Ovary (tissue), 3 donors: Measurements from ENCODE around the gene RNASEH2A.

ENCODE experiments used
- EP300 ChIP-seq: sonication (generic); formaldehyde crosslinking; IDR thresholded peaks from one replicate; pipeline ENCODE4 v1.6.1; 2017; ENCODE audit warnings: antibody characterized with exemption
- POLR2A ChIP-seq: fragments of 450-650 bp; IDR thresholded peaks from one replicate; pipeline ENCODE4 v1.6.1; 2017; ENCODE audit warnings: antibody characterized with exemption, mild to moderate bottlenecking, moderate library complexity
- TF ChIP-seq, protein P1 (sequence below), 3 donors: fragments of 450-650 bp in 2 of 3; fragments of 200-600 bp in 1 of 3; IDR thresholded peaks; one replicate each; pipeline versions ENCODE4 v1.5.1 to v1.8.0; 2016 to 2022; ENCODE audit warnings: antibody characterized with exemption in 3 of 3, mild to moderate bottlenecking in 1 of 3
- donor health status: DM: no; HTN: no; CAD: no.

- TF ChIP-seq, protein P1, sequence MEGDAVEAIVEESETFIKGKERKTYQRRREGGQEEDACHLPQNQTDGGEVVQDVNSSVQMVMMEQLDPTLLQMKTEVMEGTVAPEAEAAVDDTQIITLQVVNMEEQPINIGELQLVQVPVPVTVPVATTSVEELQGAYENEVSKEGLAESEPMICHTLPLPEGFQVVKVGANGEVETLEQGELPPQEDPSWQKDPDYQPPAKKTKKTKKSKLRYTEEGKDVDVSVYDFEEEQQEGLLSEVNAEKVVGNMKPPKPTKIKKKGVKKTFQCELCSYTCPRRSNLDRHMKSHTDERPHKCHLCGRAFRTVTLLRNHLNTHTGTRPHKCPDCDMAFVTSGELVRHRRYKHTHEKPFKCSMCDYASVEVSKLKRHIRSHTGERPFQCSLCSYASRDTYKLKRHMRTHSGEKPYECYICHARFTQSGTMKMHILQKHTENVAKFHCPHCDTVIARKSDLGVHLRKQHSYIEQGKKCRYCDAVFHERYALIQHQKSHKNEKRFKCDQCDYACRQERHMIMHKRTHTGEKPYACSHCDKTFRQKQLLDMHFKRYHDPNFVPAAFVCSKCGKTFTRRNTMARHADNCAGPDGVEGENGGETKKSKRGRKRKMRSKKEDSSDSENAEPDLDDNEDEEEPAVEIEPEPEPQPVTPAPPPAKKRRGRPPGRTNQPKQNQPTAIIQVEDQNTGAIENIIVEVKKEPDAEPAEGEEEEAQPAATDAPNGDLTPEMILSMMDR (IDR thresholded peaks at IDR 0.05) = no peak
- TF ChIP-seq POLR2A (no peak), EP300 (no peak)
Measured at GRCh38 chr19:12783291-12783848, 23.0 kb upstream of the RNASEH2A start.
